ENCODE data around the gene PPP6R1. TPM values are rescaled to one million over a fixed set of nuclear protein-coding genes. Genes with fewer than 3 reads are reported as not detected.

Gene PPP6R1
- total RNA-seq, 1 experiment from 2014 or later, result 172 TPM

DNA sequence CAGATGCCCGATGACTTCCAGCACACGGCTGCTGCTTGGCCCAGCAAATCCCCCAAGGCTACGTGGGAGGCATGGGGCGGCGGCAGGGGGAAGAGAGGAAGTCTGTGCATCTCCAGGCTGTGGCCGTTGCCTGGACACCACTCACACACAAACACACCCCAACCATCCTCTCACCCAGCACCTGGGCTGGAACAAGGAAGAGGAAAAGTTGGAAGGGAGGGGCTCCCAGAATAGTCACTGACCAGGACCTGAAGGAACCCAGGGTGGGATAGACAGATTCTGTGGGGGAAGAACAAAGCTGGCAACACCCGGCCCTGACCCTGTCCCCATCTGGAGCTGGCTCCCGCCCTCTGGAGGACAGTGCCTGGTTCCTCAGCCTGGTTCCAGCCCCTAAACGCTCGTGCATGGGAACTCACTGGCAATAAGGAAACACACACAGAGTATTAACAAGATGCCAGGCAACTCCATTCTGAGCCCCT, 11.2 kb downstream of the PPP6R1 start:
- POLR2A ChIA-PET, result interaction anchor here (0.5 kb wide), 1 partner anchor 166 kb away, joined by 3 read pairs; no protein-coding TSS in a partner anchor
- Histone ChIP-seq H3K9me3 (ENCODE audit: control insufficient read depth, insufficient read depth, low read depth, low read length) (no peaks in the 10 kb centered on the region), H3K4me3 (ENCODE audit: low read depth in 2 of 2, low read length in 2 of 2) (no peak overlapping the region), H3K4me1 (ENCODE audit: control insufficient read depth, insufficient read depth, low read length) (peaks cover 11% of the 10 kb centered on the region; the same call in 1 of the 2 replicates), H3K27me3 (ENCODE audit: control insufficient read depth, insufficient read depth, low read length) (no peaks in the 10 kb centered on the region), H3K27ac (ENCODE audit: low read length) (no peak overlapping the region), H3K36me3 (ENCODE audit: control insufficient read depth, insufficient read depth, low read length) (peaks cover 3% of the 10 kb centered on the region; the same call in 1 of the 2 replicates)
- CTCF ChIA-PET, result no interaction called here
- in situ Hi-C loops (cut with HindIII; ENCODE audit: low pct_unique_long_range_greater_than_20kb, low sequenced_read_pairs) (no loop called here), intact Hi-C loops (cut with micrococcal nuclease; ENCODE audit: unreplicated experiment) (no loop called here)
- DNase-seq (ENCODE audit: low read depth, low spot score) (no peak), ATAC-seq (peak; percentile 36)
- BruUV-seq (replicated peaks), result no TSS peak
- TF ChIP-seq POLR2AphosphoS5 (IDR thresholded peaks at IDR 0.05; ENCODE audit: low read depth, low read length), result no peak
- TF ChIP-seq, protein P1, sequence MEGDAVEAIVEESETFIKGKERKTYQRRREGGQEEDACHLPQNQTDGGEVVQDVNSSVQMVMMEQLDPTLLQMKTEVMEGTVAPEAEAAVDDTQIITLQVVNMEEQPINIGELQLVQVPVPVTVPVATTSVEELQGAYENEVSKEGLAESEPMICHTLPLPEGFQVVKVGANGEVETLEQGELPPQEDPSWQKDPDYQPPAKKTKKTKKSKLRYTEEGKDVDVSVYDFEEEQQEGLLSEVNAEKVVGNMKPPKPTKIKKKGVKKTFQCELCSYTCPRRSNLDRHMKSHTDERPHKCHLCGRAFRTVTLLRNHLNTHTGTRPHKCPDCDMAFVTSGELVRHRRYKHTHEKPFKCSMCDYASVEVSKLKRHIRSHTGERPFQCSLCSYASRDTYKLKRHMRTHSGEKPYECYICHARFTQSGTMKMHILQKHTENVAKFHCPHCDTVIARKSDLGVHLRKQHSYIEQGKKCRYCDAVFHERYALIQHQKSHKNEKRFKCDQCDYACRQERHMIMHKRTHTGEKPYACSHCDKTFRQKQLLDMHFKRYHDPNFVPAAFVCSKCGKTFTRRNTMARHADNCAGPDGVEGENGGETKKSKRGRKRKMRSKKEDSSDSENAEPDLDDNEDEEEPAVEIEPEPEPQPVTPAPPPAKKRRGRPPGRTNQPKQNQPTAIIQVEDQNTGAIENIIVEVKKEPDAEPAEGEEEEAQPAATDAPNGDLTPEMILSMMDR (IDR thresholded peaks at IDR 0.05), result no peak
- TF ChIP-seq, protein P2, sequence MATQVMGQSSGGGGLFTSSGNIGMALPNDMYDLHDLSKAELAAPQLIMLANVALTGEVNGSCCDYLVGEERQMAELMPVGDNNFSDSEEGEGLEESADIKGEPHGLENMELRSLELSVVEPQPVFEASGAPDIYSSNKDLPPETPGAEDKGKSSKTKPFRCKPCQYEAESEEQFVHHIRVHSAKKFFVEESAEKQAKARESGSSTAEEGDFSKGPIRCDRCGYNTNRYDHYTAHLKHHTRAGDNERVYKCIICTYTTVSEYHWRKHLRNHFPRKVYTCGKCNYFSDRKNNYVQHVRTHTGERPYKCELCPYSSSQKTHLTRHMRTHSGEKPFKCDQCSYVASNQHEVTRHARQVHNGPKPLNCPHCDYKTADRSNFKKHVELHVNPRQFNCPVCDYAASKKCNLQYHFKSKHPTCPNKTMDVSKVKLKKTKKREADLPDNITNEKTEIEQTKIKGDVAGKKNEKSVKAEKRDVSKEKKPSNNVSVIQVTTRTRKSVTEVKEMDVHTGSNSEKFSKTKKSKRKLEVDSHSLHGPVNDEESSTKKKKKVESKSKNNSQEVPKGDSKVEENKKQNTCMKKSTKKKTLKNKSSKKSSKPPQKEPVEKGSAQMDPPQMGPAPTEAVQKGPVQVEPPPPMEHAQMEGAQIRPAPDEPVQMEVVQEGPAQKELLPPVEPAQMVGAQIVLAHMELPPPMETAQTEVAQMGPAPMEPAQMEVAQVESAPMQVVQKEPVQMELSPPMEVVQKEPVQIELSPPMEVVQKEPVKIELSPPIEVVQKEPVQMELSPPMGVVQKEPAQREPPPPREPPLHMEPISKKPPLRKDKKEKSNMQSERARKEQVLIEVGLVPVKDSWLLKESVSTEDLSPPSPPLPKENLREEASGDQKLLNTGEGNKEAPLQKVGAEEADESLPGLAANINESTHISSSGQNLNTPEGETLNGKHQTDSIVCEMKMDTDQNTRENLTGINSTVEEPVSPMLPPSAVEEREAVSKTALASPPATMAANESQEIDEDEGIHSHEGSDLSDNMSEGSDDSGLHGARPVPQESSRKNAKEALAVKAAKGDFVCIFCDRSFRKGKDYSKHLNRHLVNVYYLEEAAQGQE (IDR thresholded peaks at IDR 0.05; ENCODE audit: insufficient read depth in 1 of 2, low read depth in 2 of 2, low read length in 1 of 2), result no peak
- no peak for TF ChIP-seq SIN3A (IDR thresholded peaks at IDR 0.05; ENCODE audit: borderline replicate concordance, insufficient read depth, low read depth, low read length)
- TF ChIP-seq TCF7L2 (IDR thresholded peaks at IDR 0.05; ENCODE audit: low read depth, low read length), result no peak

- DNase-seq (ENCODE audit: low read depth, low spot score) (no peak), ATAC-seq (0 out of 2 replicates have a peak, but pooled peaks have one; percentile 6)
- Histone ChIP-seq H3K27ac (ENCODE audit: low read length) (no peak overlapping the region), H3K9me3 (ENCODE audit: control insufficient read depth, insufficient read depth, low read depth, low read length) (no peaks in the 10 kb centered on the region), H3K4me1 (ENCODE audit: control insufficient read depth, insufficient read depth, low read length) (peaks cover 11% of the 10 kb centered on the region; the same call in 1 of the 2 replicates), H3K27me3 (ENCODE audit: control insufficient read depth, insufficient read depth, low read length) (no peaks in the 10 kb centered on the region), H3K4me3 (ENCODE audit: low read depth in 2 of 2, low read length in 2 of 2) (no peak overlapping the region), H3K36me3 (ENCODE audit: control insufficient read depth, insufficient read depth, low read length) (peaks cover 5% of the 10 kb centered on the region; the same call in 1 of the 2 replicates)
- no TSS peak for BruUV-seq (replicated peaks)
- intact Hi-C loops (cut with micrococcal nuclease; ENCODE audit: unreplicated experiment) (no loop called here), in situ Hi-C loops (cut with HindIII; ENCODE audit: low pct_unique_long_range_greater_than_20kb, low sequenced_read_pairs) (no loop called here)
- CTCF ChIA-PET, result interaction anchor here (0.6 kb wide), 1 partner anchor 105 kb away, joined by 9 read pairs; no protein-coding TSS in a partner anchor
- TF ChIP-seq POLR2AphosphoS5 (IDR thresholded peaks at IDR 0.05; ENCODE audit: low read depth, low read length) (no peak), TCF7L2 (IDR thresholded peaks at IDR 0.05; ENCODE audit: low read depth, low read length) (no peak), SIN3A (IDR thresholded peaks at IDR 0.05; ENCODE audit: borderline replicate concordance, insufficient read depth, low read depth, low read length) (no peak)
- TF ChIP-seq, protein P1 (IDR thresholded peaks at IDR 0.05), result no peak
- TF ChIP-seq, protein P2 (IDR thresholded peaks at IDR 0.05; ENCODE audit: insufficient read depth in 1 of 2, low read depth in 2 of 2, low read length in 1 of 2), result no peak
- POLR2A ChIA-PET, result no interaction called here
Observed at GRCh38 chr19:55246462-55247451, 12.1 kb downstream of the PPP6R1 start.

All from Panc1 (cell line).